NB4 (cell line): ENCODE measurements around the gene RAB27B.

Experiments
- MYC ChIP-seq: IDR thresholded peaks from 2 replicates; pipeline ENCODE4 v1.6.1; 2011; ENCODE audit warnings: low read depth, low read length
- TF ChIP-seq, protein P1 (sequence below): IDR thresholded peaks from 2 replicates; pipeline ENCODE4 v1.6.1; 2011; ENCODE audit warnings: low read depth, low read length
- TF ChIP-seq, protein P2 (sequence below): IDR thresholded peaks from one replicate; pipeline ENCODE4 v1.5.1; 2012; ENCODE audit warnings: low read depth, low read length

DNA sequence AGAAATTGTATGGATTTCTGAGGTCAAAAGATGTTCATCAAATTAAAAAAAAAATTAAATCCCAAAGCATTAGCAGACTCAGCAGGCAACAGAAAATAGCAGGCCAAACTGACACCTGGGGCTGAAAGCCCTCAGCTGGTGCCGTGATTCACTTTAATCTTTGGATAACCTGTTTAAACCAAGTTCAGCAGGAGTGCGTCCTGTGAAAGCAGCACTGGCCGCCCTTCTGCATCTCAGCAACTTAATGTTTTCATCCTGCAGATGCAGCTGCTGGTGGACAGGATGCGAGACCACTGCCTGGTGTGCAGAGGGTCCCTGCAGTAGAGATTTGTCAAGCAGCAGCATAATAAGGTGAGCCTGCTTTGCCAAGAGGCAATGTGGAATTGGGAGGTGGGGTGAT is 89.8 kb downstream of the RAB27B start:
- TF ChIP-seq, protein P1, sequence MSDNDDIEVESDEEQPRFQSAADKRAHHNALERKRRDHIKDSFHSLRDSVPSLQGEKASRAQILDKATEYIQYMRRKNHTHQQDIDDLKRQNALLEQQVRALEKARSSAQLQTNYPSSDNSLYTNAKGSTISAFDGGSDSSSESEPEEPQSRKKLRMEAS = no peak
- TF ChIP-seq, protein P2, sequence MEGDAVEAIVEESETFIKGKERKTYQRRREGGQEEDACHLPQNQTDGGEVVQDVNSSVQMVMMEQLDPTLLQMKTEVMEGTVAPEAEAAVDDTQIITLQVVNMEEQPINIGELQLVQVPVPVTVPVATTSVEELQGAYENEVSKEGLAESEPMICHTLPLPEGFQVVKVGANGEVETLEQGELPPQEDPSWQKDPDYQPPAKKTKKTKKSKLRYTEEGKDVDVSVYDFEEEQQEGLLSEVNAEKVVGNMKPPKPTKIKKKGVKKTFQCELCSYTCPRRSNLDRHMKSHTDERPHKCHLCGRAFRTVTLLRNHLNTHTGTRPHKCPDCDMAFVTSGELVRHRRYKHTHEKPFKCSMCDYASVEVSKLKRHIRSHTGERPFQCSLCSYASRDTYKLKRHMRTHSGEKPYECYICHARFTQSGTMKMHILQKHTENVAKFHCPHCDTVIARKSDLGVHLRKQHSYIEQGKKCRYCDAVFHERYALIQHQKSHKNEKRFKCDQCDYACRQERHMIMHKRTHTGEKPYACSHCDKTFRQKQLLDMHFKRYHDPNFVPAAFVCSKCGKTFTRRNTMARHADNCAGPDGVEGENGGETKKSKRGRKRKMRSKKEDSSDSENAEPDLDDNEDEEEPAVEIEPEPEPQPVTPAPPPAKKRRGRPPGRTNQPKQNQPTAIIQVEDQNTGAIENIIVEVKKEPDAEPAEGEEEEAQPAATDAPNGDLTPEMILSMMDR = no peak
- TF ChIP-seq MYC = no peak
